ENCODE measurements around the gene WDR19.
"Not testable (repeated sequence)": the region's sequence is repeated elsewhere in the genome, so short reads cannot be mapped to it uniquely, and the experiment has no call there.

Gene WDR19

GRCh38 chr4:39233114-39233513, 50.8 kb downstream of the WDR19 start:
- no peak for DNase-seq (ENCODE audit: low read depth in 2 of 2)

GRCh38 chr4:39233783-39234182, 51.5 kb downstream of the WDR19 start:
- no peak for DNase-seq (ENCODE audit: low read depth in 2 of 2)

- no peak for DNase-seq (ENCODE audit: low read depth in 2 of 2)
These were observed 52.7 kb downstream of the WDR19 start for GRCh38 chr4:39235021-39235420.

- DNase-seq (ENCODE audit: low read depth in 2 of 2): no peak
These were observed 53.4 kb downstream of the WDR19 start for GRCh38 chr4:39235696-39236095.

GRCh38 chr4:39237179-39237578, 54.9 kb downstream of the WDR19 start:
- no peak for DNase-seq (ENCODE audit: low read depth in 2 of 2)

- DNase-seq (ENCODE audit: low read depth in 2 of 2): no peak
These were observed 61.1 kb downstream of the WDR19 start for GRCh38 chr4:39243462-39243861.

- DNase-seq (ENCODE audit: low read depth in 2 of 2): no peak
These were observed 72.9 kb downstream of the WDR19 start for GRCh38 chr4:39255266-39255665.

DNA sequence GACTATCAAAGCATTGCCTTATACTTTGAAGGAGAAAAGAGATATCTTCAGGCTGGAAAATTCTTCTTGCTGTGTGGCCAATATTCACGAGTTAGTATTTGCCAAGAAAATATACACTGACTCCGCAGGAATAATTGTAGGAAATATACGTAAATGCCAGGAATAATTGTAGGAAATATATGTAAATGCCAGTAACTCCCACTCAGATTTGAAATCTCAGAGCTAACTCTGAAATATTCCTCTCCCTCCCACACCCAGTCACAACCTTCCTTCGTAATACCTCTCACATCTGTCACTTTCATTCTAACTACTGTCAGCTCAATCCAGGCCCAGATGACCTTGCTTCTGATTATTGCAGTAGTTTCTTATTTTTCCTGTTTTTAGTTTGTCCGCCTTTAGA, 73.5 kb downstream of the WDR19 start:
- no peak for DNase-seq (ENCODE audit: low read depth in 2 of 2)

- DNase-seq (ENCODE audit: low read depth in 2 of 2): no peak
These were observed 74.1 kb downstream of the WDR19 start for GRCh38 chr4:39256436-39256835.

GRCh38 chr4:39259571-39260330, 77.4 kb downstream of the WDR19 start:
- DNase-seq (ENCODE audit: low read depth in 2 of 2): no peak

DNA sequence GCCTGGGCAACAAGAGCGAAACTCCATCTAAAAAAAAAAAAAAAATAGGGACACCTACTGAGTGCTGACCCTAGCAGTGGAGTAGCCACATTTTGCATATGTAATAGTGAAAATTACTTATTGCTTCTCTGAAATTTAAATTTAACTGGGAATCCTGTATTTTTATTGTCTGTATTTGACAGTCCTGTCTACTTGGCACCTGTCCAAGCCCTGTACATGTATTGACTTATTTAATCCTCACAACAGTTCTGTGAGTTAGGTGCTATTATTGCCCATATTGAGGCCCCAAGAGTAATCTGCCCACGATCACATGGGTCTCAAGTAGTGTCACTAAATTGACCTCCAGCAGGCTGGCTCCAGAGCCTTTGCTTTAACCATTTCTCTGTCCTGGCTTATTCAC, 81.6 kb downstream of the WDR19 start:
- no peak for DNase-seq (ENCODE audit: low read depth in 2 of 2)

DNA sequence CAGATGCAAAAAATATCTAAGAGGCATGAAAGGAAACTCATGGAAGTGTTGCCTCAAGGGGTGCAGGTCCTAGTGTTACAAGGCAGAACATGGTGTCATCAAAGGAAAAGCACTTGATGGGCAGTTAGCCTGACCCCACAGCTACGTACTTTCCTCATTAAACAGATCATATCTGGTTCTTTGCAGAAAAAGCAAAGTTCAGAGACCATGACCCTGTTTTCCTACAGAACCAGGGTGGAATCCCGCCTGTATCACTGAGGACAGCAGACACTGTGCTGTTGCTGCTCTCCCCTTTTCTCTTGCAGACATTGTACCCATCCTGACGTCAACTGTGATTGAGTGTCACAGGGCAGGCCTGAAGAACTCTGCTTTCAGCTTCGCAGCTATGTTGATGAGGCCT, 92.2 kb downstream of the WDR19 start:
- DNase-seq (ENCODE audit: low read depth in 2 of 2): no peak

- DNase-seq (ENCODE audit: low read depth in 2 of 2): not testable (repeated sequence)
These were observed 95.3 kb downstream of the WDR19 start for GRCh38 chr4:39277661-39278060.

DNA sequence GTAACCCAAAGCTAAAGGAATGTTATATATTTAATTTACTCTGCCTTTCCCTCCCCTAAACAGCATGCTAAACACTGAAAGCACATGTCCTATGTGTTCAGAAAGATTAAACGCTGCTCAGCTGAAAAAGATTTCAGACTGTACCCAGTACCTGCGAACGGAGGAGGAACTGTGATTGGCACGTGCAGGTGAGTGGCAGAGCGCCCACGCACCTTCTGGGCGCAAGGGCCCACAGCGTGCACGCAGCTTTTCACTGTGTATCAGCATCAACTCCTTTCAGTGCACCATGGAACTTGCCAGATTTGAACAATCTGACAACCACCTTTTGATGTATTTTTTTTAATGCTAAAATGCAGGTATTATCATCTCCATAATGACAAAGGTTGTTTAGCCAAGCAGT, 96.1 kb downstream of the WDR19 start:
- DNase-seq (ENCODE audit: low read depth in 2 of 2): no peak

GRCh38 chr4:39279416-39279815, 97.1 kb downstream of the WDR19 start:
- DNase-seq (ENCODE audit: low read depth in 2 of 2): no peak

DNA sequence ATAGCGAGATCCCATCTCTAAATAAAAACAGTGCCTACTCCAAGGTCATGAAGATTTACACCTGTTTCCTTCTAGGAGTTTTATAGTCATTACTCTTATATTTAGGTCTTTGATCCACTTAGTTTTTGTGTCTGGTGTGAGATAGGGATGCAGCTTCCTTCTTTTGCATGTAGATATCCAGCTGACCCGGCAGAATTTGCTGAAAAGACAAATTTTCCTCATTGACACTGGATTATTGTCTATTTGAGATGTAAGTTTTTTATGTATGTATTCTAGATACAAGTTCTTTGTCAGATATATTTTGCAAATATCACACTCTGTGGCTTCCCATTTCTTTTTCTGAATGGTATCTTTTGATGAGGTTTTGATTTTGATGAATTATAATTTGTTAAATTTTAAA, 98.4 kb downstream of the WDR19 start:
- no peak for DNase-seq (ENCODE audit: low read depth in 2 of 2)

- DNase-seq (ENCODE audit: low read depth in 2 of 2): no peak
These were observed 102.9 kb downstream of the WDR19 start for GRCh38 chr4:39285111-39285795.

GRCh38 chr4:39285853-39286252, 103.5 kb downstream of the WDR19 start:
- DNase-seq (ENCODE audit: low read depth in 2 of 2): no peak

DNA sequence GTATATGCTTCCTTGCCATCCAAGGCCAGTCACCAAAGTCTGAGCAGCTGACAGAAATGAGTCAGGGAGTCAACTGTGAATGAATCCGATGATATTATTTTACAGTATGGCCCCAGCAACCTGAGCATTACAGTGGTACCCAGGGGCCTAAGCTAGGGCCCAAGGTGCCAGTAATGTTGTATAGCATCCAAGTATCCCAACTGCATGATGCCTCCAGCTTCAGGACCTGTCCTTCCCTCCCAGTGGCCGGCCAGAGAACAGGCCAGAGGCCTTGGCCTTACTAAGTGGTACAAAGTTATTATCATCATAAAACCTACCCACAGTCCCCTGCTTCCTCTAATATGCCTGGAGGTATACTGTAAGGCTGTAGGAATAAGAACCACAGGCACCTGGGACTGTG, 103.9 kb downstream of the WDR19 start:
- DNase-seq (ENCODE audit: low read depth in 2 of 2): no peak

DNA sequence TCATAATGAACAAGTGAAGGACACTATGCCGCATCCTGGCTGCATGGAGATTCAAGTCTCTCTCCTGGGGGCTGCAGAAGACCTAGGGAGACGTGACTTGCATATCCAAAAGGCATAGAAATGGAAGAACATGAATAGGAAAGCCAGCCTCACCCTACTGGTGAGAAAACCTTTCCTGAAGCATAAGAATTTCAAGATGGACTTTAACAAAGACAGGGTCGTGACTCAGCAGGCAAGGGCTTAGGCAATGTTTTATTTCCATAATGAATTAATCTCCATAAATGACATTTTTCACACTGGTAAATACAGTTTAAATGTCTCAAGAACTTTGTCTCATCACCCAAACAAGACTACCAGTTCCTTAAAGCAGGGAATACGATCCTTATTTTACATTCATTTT, 104.9 kb downstream of the WDR19 start:
- no peak for DNase-seq (ENCODE audit: low read depth in 2 of 2)

GRCh38 chr4:39291686-39292085, 109.4 kb downstream of the WDR19 start:
- DNase-seq (ENCODE audit: low read depth in 2 of 2): no peak

DNA sequence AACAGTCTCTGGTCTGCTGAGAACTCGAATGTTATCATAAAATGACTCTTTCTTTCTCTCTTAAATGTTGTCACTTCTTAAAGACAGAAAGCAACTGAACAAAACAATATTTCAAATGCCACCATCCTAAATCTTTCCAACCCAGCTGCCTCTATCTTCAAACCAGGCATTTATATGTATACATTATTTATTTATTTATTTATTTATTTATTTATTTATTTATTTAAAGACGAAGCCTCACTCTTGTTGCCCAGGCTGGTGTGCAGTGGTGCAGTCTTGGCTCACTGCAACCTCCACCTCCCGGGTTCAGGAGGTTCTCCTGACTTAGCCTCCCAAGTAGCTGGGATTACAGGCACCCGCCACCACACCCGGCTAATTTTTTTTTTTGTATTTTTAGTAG, 110.1 kb downstream of the WDR19 start:
- DNase-seq (ENCODE audit: low read depth in 2 of 2): not testable (repeated sequence)

DNA sequence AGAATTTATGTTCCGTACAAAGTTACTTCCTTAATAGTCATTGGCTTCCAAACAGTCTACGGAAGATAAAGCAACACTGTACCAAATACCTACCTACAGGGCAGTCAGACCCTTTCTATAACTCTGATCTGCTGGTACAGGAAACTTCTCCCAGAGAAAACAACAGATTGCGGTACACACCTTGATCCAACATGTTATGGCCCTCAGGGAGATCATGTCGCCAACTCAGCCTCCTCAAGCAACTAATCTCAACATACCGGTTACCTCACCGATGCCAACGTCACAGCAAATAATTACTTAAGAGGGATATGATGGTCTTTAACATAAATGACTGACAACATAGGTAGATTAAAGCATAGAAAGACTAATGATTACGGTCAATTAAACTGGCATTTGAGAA, 113.5 kb downstream of the WDR19 start:
- no peak for DNase-seq (ENCODE audit: low read depth in 2 of 2)

GRCh38 chr4:39302901-39303300, 120.6 kb downstream of the WDR19 start:
- DNase-seq (ENCODE audit: low read depth in 2 of 2): no peak
